ENCODE data around the gene KIF5A. TPM values are rescaled to one million over a fixed set of nuclear protein-coding genes. Genes with fewer than 3 reads are reported as not detected.

Gene KIF5A
- total and polyA plus RNA-seq, 2 of the 4 experiments (the other 2 are of a cell fraction) = 0.15 to 0.18 TPM

GRCh38 chr12:57619434-57620244 lies 69.8 kb downstream of the KIF5A start:
- BruUV-seq (replicated peaks) = no TSS peak
- no peak overlapping the region; the same call in 1 of the 2 replicates for H3K23ac ChIP-seq (ENCODE audit: low read depth, low read length)
- TF ChIP-seq CEBPB (IDR thresholded peaks at IDR 0.05; ENCODE audit: low read depth, low read length) (no peak), CTCF (conservative IDR thresholded peaks at IDR 0.05; ENCODE audit: low read depth, low read length) (no peak), MXI1 (IDR thresholded peaks at IDR 0.05; ENCODE audit: borderline replicate concordance, low read depth, low read length) (no peak), ELK1 (IDR thresholded peaks at IDR 0.05; ENCODE audit: borderline replicate concordance, low read depth, low read length) (no peak)
- H4K91ac ChIP-seq (ENCODE audit: insufficient read depth, low read depth, low read length) = no peak overlapping the region
- CTCF ChIA-PET = interaction anchor here (1.9 to 2.1 kb wide), 2 partner anchors 13 to 36 kb away, joined by 4 to 6 read pairs; partner anchors contain the start of gene B4GALNT1
- H2AK9ac ChIP-seq (replicated peaks; ENCODE audit: low read depth, low read length, poor library complexity) = no peak overlapping the region
- no peak overlapping the region for H2BK20ac ChIP-seq (ENCODE audit: low read depth, low read length)
- H2BK5ac ChIP-seq (ENCODE audit: low read depth, low read length, poor library complexity, severe bottlenecking) = no peak overlapping the region
- no peak for DNase-seq
- H3K14ac ChIP-seq (replicated peaks; ENCODE audit: low read depth, low read length) = no peak overlapping the region
- in situ Hi-C loops (cut with MboI; ENCODE audit: low sequenced_read_pairs) (loop anchor here (5.0 kb wide), 1 partner anchor 37 kb away; no protein-coding TSS in a partner anchor), intact Hi-C loops (cut with micrococcal nuclease) (loop anchor here (5.0 kb wide), 1 partner anchor 157 kb away; no protein-coding TSS in a partner anchor), dilution Hi-C loops (cut with HindIII; ENCODE audit: low sequenced_read_pairs, unreplicated experiment) (no loop called here)
- H3K36me3 ChIP-seq (ENCODE audit: control insufficient read depth, insufficient read depth, low read length) = peaks cover 23% of the 10 kb centered on the region
- no peak overlapping the region for H4K5ac ChIP-seq (ENCODE audit: low read depth, low read length)
- H3K27ac ChIP-seq (ENCODE audit: insufficient read depth, low read length) = no peak overlapping the region
- H3K4me3 ChIP-seq (ENCODE audit: insufficient read depth, low read depth, low read length) = no peak overlapping the region
- H2BK15ac ChIP-seq (ENCODE audit: low read depth, low read length) = no peak overlapping the region
- H3K4me1 ChIP-seq (ENCODE audit: control insufficient read depth, insufficient read depth, low read length) = no peaks in the 10 kb centered on the region
- no peak overlapping the region for H3K4me2 ChIP-seq (ENCODE audit: low read depth, low read length)
- H3K56ac ChIP-seq (ENCODE audit: extremely low read depth, insufficient read depth, low read length) = no peak overlapping the region
- no peak overlapping the region for H2AFZ ChIP-seq (replicated peaks; ENCODE audit: low read length, poor library complexity)
- peaks cover 41% of the 10 kb centered on the region for H3K27me3 ChIP-seq (ENCODE audit: control insufficient read depth, insufficient read depth, low read length)
- H3K18ac ChIP-seq (ENCODE audit: low read depth, low read length) = no peak overlapping the region
- H2BK120ac ChIP-seq (ENCODE audit: low read depth, low read length) = no peak overlapping the region
- no peaks in the 10 kb centered on the region for H3K79me1 ChIP-seq (ENCODE audit: low read depth in 1 of 2, low read length in 2 of 2)
- no peaks in the 10 kb centered on the region for H3K9me1 ChIP-seq (ENCODE audit: insufficient read depth, low read length)
- no peak overlapping the region for H2AK5ac ChIP-seq (ENCODE audit: low read depth, low read length)
- POLR2A ChIA-PET (ENCODE audit: unreplicated experiment) = no interaction called here
- no peak overlapping the region for H3K9ac ChIP-seq (ENCODE audit: low read depth, low read length)
- WGBS, 2 experiments (ENCODE audit: extremely low coverage in 2 of 2, insufficient read length in 1 of 2) = 54% methylated on average over 25 of the region's 46 CpGs; no CpG with 5 or more reads in 1 of the 2 experiments
- H3K9me3 ChIP-seq (ENCODE audit: control insufficient read depth, insufficient read depth, low read length) = no peaks in the 10 kb centered on the region
- H3K4ac ChIP-seq (ENCODE audit: low read depth, low read length) = no peak overlapping the region
- no peak for ATAC-seq (ENCODE audit: low read depth)
- H4K8ac ChIP-seq (ENCODE audit: low read depth in 2 of 2, low read length in 2 of 2) = no peak overlapping the region
- H4K20me1 ChIP-seq (ENCODE audit: insufficient read depth, low read length) = peaks cover 4% of the 10 kb centered on the region; the same call in 1 of the 2 replicates
